Measurements from ENCODE around the gene ST3GAL4. TPM values are rescaled to one million over a fixed set of nuclear protein-coding genes. Genes with fewer than 3 reads are reported as not detected.
"Not testable (repeated sequence)": the region's sequence is repeated elsewhere in the genome, so short reads cannot be mapped to it uniquely, and the experiment has no call there.

ST3GAL4 gene
- total RNA-seq, 1 donor from 2014 or later = 0.71 TPM

DNA sequence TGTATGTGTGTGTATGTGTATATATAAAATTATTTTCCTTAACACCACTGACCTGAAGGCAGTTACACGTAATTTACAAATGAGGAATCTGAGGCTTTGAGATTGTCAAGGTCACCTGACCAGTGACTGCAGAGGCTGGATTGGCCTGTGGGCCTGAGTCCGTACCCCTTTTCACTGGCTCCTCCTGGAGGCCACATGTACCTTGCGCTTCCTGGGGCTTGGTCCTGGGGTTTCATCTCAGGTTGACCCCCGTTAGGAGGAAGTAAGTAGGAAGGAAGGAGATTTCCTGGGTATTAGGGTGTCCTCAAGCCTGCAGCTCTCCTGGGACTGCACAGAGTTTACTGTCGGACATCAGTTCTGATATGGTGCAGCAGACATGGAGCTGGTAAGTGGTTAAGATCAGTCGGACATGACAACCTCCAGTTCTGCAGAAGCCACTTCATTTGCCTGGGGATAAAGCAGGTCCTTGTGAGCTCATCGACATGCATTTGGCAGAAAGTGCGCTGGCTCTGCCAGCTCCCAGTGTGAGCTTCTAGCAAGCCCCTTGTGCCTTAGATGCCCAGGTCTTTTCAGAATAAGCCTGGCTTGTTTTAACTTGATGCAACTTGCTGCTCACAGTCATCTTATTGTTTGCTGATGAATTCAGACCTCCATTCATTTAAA lies 36.6 kb downstream of the ST3GAL4 start:
- no peak overlapping the region for H3K4me3 Mint-ChIP-seq
- TF ChIP-seq, protein P1, sequence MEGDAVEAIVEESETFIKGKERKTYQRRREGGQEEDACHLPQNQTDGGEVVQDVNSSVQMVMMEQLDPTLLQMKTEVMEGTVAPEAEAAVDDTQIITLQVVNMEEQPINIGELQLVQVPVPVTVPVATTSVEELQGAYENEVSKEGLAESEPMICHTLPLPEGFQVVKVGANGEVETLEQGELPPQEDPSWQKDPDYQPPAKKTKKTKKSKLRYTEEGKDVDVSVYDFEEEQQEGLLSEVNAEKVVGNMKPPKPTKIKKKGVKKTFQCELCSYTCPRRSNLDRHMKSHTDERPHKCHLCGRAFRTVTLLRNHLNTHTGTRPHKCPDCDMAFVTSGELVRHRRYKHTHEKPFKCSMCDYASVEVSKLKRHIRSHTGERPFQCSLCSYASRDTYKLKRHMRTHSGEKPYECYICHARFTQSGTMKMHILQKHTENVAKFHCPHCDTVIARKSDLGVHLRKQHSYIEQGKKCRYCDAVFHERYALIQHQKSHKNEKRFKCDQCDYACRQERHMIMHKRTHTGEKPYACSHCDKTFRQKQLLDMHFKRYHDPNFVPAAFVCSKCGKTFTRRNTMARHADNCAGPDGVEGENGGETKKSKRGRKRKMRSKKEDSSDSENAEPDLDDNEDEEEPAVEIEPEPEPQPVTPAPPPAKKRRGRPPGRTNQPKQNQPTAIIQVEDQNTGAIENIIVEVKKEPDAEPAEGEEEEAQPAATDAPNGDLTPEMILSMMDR (IDR thresholded peaks at IDR 0.05) = no peak
- POLR2A ChIA-PET = no interaction called here
- H3K36me3 Mint-ChIP-seq (ENCODE audit: low read depth) = no peaks in the 10 kb centered on the region
- H3K4me1 Mint-ChIP-seq = peaks cover 9% of the 10 kb centered on the region
- DNase-seq (no peak), ATAC-seq (ENCODE audit: low read depth) (no peak)
- no peak overlapping the region for H3K27ac Mint-ChIP-seq
- intact Hi-C loops (cut with micrococcal nuclease) = no loop called here
- no peaks in the 10 kb centered on the region for H3K9me3 Mint-ChIP-seq
- CTCF ChIA-PET = no interaction called here
- H3K27me3 Mint-ChIP-seq = peaks cover 6% of the 10 kb centered on the region

DNA sequence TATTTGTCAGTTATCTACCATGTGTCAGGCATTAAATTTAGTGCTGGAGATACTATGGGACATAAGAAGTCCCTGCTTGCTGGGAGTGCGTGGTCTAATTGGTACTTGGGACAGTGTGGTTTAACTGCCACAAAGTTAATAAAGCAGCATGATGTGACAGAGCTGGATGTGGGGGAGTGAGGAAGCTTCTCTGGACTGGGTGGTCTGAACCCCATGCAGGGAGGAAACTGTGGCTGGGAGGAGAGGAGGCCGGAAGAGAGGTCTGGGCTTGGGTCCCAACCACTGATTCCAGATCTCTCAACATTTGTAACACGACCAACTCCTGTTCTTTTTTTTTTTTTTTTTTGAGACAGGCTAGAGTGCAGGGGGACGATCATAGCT lies 37.1 kb downstream of the ST3GAL4 start:
- ATAC-seq (ENCODE audit: low read depth) (no peak), DNase-seq (no peak)
- intact Hi-C loops (cut with micrococcal nuclease) = no loop called here
- Mint-ChIP-seq H3K27ac (no peak overlapping the region), H3K9me3 (no peaks in the 10 kb centered on the region), H3K4me1 (peaks cover 9% of the 10 kb centered on the region), H3K27me3 (peaks cover 6% of the 10 kb centered on the region), H3K4me3 (no peak overlapping the region), H3K36me3 (ENCODE audit: low read depth) (no peaks in the 10 kb centered on the region)
- TF ChIP-seq, protein P1 (IDR thresholded peaks at IDR 0.05) = no peak
- ChIA-PET CTCF (no interaction called here), POLR2A (no interaction called here)

DNA sequence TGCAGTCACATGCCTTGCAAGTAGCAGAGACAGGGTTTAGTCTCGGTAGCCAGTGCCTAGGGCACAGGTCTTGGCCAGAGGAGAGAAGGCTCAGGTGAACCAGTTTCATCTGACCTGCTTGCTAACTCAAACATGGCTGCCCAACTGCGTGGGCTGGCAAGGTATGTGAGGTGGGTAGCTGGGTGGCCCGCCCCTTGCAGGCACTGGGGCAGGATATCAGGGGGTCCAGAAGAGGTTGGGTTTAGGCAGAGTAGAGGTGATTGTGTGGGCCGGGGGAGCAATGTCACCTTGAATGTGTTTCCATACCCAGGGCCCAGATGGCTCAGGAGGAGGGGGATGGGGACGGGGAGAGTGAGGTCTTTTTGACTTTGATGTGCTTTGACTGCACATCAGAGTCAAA lies 37.7 kb downstream of the ST3GAL4 start:
- no peaks in the 10 kb centered on the region for H3K9me3 Mint-ChIP-seq
- TF ChIP-seq, protein P1 (IDR thresholded peaks at IDR 0.05) = no peak
- no peaks in the 10 kb centered on the region for H3K36me3 Mint-ChIP-seq (ENCODE audit: low read depth)
- H3K4me3 Mint-ChIP-seq = no peak overlapping the region
- ChIA-PET POLR2A (no interaction called here), CTCF (no interaction called here)
- intact Hi-C loops (cut with micrococcal nuclease) = no loop called here
- DNase-seq (no peak), ATAC-seq (ENCODE audit: low read depth) (no peak)
- peaks cover 9% of the 10 kb centered on the region for H3K4me1 Mint-ChIP-seq
- H3K27ac Mint-ChIP-seq = no peak overlapping the region
- peaks cover 6% of the 10 kb centered on the region for H3K27me3 Mint-ChIP-seq

DNA sequence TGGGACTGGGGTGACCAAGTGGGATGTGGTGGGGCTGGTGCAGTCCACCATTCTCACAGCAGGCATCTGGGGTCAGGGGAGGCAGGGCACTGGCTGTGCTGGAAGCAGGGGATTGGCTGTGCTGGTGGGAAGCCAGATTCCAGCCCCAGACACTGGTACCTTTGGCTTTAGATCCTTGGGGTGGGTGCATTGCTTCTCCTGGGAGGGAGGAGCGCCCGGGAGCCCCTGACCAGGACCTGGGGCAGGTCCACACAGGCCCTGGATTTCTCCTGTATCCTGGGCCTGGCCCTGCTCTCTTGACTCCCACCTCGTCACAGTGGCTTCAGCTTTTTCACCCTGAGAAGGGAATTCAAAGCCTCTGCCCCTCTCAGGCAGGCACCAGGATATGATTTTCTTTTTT lies 38.5 kb downstream of the ST3GAL4 start:
- H3K9me3 Mint-ChIP-seq = no peaks in the 10 kb centered on the region
- POLR2A ChIA-PET = no interaction called here
- TF ChIP-seq, protein P1 (IDR thresholded peaks at IDR 0.05) = no peak
- H3K4me1 Mint-ChIP-seq = peaks cover 9% of the 10 kb centered on the region
- no peak overlapping the region for H3K27ac Mint-ChIP-seq
- H3K4me3 Mint-ChIP-seq = no peak overlapping the region
- DNase-seq = no peak
- peaks cover 6% of the 10 kb centered on the region for H3K27me3 Mint-ChIP-seq
- no peaks in the 10 kb centered on the region for H3K36me3 Mint-ChIP-seq (ENCODE audit: low read depth)
- intact Hi-C loops (cut with micrococcal nuclease) = no loop called here
- no peak for ATAC-seq (ENCODE audit: low read depth)
- CTCF ChIA-PET = no interaction called here

DNA sequence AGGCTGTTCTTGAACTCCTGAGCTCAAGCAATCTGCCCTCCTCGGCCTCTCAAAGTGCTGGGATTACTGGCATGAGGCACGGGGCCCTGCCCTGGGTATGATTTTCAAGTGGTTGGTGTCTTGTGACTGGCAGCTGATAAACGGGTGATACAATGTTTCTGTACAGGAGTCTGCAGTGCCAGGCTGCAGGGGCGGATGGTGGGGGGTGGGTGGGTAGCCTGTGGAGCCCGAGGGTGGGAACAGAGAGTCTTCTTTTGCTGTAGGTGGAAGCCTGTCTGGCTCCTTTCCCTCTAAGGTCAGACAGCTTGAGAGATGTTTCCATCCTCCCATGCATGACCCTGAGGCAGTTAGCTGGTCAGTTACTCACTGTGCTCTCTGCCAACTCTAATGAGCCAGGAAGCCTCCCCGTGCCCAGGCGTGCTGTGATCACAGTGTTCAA lies 39.2 kb downstream of the ST3GAL4 start:
- H3K4me1 Mint-ChIP-seq; DNase-seq; ATAC-seq (ENCODE audit: low read depth); H3K27ac Mint-ChIP-seq; H3K4me3 Mint-ChIP-seq; CTCF ChIA-PET; intact Hi-C loops (cut with micrococcal nuclease); POLR2A ChIA-PET; H3K9me3 Mint-ChIP-seq; H3K27me3 Mint-ChIP-seq; H3K36me3 Mint-ChIP-seq (ENCODE audit: low read depth): not testable (repeated sequence)

DNA sequence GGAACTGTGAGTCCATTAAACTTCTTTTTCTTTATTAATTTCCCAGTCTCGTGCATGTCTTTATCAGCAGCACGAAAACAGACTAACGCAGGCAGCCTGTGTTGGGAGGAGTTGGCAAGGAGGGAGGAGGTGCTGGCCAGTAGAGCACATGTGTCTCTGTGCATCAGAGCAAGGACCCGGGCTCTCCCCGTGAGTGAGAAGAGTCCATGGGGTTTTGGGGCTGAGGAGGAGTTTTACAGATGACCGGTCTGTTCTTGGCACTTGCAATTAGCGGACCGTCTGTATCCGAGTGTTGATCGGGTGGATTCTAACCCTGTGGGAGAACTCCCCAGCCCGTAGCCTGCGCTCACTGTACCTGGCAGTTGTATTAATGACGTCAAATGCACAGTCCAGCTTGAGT lies 40.3 kb downstream of the ST3GAL4 start:
- H3K27ac Mint-ChIP-seq; DNase-seq; H3K4me3 Mint-ChIP-seq; intact Hi-C loops (cut with micrococcal nuclease); H3K4me1 Mint-ChIP-seq; CTCF ChIA-PET; H3K9me3 Mint-ChIP-seq; H3K27me3 Mint-ChIP-seq; H3K36me3 Mint-ChIP-seq (ENCODE audit: low read depth); ATAC-seq (ENCODE audit: low read depth); POLR2A ChIA-PET: not testable (repeated sequence)

DNA sequence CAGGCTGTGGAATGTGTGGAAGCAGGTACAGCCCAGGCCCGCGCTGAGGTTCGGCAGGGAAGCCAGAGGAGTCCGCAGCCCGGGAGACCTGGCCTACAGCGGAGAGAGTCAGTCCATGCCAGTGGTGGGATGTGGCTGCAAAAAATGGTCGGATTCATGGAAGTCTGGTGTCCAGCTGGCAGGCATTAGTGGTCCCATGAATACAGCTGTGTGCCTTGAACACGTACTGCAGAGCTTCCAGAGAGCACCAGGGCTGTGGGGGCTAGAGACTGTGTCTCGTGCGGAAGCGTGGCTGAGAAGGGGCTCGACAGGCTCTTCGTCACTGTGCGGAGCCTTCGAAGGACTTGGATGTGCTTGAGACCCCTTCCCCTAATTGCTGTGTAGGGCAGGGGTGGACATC lies 40.8 kb downstream of the ST3GAL4 start:
- ATAC-seq (ENCODE audit: low read depth); POLR2A ChIA-PET; intact Hi-C loops (cut with micrococcal nuclease); H3K27me3 Mint-ChIP-seq; H3K4me3 Mint-ChIP-seq; H3K36me3 Mint-ChIP-seq (ENCODE audit: low read depth); H3K27ac Mint-ChIP-seq; H3K9me3 Mint-ChIP-seq; DNase-seq; CTCF ChIA-PET; H3K4me1 Mint-ChIP-seq: not testable (repeated sequence)

Measured in activated B cell treated with CpG ODN at 0.5 μM for 24 hours (primary cell).